Jurkat, Clone E6-1 (cell line): ENCODE measurements around the gene GAS7.

Experiments
- DNase-seq: peaks from one replicate; pipeline ENCODE4 v3.0.0-alpha.2; 2011; ENCODE audit warnings: low read depth, low spot score
- H3K4me3 ChIP-seq: 2 replicates; pipeline ENCODE4 v1.5.1; 2011; ENCODE audit warnings: mild to moderate bottlenecking, low read length, control low read depth, moderate library complexity

GAS7 gene

DNA sequence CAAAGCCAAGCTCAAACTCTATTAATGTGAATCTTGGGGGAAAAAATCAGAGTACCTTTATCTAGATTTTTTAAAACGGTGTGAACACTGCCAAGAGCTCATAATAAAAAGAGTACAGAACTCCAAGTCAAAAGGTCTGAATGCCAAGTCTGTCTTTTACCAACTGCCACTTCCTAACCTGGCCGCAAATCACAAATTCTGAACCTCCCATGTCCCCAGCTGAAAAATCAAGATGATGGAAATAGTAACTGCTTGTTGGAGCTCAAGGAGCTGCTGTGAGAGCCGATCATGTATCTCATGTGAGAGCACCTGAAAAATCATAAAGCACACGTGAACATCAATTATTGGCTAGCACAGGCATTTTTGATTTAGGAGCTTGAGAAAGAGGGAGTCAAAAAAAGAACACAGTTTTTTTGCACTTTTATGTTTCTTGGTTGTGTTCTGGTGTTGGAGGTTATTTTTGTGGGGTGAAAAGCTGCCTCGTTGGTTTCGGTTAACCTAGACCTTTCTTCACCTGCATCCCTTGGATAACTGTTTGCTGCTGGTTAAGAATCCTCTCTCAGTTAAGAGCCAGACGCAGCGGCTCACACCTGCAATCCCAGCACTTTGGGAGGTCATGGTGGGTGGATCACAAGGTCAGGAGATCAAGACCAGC is 50.5 kb downstream of the GAS7 start:
- peak; percentile 85 for DNase-seq
- H3K4me3 ChIP-seq = peak overlapping the region; percentile 31

DNA sequence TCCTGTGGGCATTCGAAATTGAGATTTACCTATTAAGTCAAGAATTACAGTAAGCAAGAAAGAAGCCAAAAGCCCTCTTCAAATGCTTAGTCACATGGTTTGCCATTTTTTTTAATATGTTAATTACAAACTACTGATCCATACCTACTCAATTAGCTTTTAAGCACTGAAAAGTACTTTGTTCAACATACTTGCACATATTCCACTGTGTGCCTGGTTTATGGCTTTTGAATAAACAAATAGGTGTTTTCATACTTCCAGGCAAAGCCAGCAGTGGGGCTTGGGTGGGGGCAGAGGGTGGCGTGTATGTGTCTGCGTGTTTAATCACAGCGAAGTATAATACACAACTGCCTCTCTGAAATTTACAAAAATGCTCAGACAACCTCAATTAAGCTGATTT is 51.4 kb downstream of the GAS7 start:
- H3K4me3 ChIP-seq = peak overlapping the region; percentile 31; the same call in 1 of the 2 replicates

DNA sequence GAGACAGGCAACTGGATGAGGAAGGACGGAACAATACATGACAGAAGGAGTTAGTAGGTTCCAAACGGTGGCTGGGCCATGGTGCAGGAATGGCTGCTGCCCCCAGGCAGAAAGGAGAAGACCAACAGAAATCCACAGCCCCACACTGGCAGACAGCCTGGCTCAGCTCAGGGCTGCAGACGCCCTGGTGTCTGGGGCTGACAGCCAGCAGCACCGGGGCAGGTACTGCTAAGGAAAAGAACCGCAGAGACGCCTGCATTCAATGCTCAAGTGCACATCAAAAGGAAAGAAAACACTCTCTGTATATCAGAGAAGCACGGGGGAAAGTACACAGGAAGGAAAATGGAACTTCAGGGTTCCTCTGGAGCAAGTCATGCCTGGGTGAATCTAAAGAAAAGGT is 53.4 kb downstream of the GAS7 start:
- DNase-seq = peak; percentile 88
- H3K4me3 ChIP-seq = peak overlapping the region; percentile 23

More for the DNA sequence above, 51.4 kb downstream of the GAS7 start:
- DNase-seq = no peak

DNA sequence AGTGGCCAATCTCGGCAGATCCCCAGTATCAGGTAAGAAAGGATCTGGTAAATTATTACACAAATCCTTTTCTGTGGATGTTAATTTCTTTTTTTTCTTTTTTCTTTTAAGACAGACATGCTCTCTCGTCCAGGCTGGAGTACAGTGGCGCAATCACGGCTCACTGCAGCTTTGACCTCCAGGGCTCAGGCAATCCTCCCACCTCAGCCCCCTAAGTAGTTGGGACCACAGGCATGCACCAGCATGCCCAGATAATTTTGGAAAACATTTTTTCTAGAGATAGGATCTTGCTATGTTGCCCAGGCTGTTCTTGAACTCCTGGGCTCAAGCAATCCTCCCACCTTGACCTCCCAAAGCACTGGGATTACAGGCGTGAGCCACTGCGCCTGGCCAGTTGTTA is 54.0 kb downstream of the GAS7 start:
- no peak overlapping the region for H3K4me3 ChIP-seq
- no peak for DNase-seq

DNA sequence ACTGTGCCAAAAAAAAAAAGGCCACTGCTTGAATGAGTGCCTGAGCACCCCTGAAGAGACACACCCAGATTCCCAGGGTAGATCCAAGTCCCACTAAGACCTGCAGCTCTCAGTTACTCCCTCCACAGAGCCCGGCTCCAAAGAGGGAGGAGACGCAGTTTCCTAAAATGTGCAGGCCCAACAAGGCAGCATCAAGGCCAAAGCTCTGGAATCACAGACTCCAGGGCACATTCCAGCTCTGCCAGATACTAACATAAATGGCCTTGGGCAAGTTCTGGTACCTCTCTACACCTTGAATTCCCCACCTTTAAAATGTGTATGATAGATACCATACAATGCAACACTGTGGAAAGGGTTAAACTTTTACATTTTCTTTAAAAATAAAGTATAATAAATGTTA is 57.0 kb downstream of the GAS7 start:
- DNase-seq = no peak
- H3K4me3 ChIP-seq = no peak overlapping the region

DNA sequence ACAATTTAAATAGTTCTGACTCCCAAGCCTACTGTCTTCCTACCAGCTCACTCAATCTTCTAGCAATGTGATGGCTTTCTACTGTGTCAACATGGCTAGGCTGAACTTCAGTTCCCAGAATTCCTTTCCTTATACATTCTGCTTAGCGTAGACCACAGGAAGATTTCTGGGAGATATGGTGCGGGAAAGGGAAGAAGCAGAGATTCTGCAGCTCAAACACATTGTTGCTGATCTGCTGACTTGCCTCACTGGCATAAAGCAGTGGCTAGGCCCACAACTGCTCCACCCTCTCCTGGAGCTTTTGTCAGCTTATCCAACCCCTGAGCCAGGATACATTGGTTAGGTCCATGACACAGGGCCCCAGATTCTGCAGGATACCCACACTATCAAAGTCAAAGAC is 58.8 kb downstream of the GAS7 start:
- no peak for DNase-seq
- no peak overlapping the region for H3K4me3 ChIP-seq

DNA sequence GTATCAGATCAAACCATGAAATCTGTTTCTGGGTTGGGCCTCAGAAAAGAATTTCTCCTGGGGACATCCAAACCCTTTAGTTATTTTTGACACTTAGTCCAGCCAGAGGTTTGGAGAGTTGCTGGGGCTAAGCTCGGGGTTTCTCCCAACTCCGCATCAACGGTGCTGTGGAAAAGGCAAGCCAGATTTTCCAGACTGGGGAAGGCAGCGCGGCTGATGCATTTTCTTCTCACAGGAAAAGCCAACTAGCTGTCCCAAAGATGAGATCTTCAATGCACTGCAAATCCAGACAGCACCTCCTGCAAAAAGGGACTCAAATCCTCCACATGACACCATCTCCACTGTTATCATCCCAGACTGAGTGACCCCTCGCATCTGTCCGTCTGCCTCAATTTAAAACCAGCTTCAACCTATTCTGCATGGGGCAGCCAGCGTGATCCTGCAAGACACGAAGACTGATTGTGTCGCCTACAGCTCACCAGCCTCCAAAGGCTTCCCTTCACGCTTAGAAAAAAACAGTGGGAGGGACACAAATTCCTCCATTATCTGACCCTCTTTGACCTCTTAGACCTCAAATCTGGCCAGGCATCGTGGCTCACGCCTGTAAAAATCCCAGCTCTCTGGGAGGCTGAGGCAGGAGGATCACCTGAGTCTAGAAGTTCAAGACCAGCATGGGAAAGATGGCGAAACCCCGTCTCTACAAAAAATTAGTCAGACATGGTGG is 62.0 kb downstream of the GAS7 start:
- DNase-seq = no peak
- no peak overlapping the region; the same call in 1 of the 2 replicates for H3K4me3 ChIP-seq

DNA sequence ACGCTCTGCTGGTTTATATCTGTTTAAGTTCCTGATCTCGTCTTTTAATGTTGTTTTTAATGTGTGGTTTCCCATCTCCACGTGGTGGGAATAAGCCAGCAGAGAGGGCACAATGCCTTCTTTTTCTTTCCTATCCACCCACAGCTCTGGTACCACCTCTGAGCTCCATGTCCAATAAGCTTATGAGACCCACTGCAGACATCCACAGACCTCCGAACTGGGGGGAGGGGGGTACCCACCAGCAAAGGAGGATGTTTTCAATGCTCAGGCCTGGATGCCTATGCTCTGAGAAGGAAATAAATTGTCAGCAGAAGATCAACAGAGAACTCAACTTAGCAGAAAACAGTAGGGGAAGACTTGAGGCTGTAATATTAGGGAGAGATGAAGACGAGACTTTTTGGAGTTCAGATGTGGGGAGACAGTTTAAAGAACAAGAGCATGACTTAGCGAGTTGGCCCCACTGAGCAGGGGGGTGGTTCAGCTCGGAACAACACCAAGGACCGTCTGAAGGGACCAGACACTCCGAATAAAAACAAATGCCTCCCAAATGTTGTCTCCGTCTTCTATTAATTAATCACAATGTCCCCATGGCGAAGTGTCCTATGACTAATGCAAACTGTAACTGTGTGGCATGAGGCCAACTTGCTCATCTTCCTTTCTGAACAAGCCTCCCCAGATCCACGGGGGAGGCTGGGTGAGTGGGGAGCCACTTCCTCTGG is 62.7 kb downstream of the GAS7 start:
- DNase-seq = peak; percentile 74
- H3K4me3 ChIP-seq = no peak overlapping the region; the same call in 1 of the 2 replicates

DNA sequence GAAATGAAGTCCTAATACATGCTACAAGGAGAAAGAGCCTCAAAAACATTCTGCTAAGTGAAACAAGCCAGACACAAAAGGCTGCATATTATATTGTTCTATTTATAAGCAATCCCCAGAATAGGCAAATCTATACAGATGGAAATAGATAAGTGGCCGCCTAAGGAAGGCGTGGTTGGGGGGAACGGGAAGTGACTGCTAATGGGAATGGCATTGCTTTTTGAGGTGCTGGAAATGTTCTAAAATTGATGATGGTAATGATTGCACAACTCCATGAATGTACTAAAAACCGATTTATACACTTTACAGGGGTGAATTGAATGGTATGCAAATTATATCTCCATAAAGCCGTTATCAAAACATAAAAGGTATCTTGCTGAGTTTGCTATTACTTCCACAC is 67.7 kb downstream of the GAS7 start:
- no peak for DNase-seq
- no peak overlapping the region for H3K4me3 ChIP-seq

DNA sequence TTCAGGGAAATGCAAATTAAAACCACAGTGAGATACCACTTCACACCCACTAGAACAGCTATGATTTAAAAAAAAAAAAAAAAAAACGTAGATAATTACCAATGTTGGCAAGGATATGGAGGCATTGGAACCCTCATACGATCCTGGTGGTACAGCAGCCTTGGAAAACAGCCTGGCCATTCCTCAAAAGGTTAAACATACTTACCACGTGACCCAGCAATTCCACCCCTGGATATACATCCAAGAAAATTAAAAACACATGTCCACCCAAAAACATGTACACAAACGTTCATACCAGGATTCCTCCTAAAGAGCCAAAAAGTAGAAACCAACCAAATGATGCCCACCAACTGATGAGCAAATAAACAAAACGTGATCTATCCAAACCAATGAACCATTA is 68.1 kb downstream of the GAS7 start:
- DNase-seq = no peak
- H3K4me3 ChIP-seq = no peak overlapping the region

DNA sequence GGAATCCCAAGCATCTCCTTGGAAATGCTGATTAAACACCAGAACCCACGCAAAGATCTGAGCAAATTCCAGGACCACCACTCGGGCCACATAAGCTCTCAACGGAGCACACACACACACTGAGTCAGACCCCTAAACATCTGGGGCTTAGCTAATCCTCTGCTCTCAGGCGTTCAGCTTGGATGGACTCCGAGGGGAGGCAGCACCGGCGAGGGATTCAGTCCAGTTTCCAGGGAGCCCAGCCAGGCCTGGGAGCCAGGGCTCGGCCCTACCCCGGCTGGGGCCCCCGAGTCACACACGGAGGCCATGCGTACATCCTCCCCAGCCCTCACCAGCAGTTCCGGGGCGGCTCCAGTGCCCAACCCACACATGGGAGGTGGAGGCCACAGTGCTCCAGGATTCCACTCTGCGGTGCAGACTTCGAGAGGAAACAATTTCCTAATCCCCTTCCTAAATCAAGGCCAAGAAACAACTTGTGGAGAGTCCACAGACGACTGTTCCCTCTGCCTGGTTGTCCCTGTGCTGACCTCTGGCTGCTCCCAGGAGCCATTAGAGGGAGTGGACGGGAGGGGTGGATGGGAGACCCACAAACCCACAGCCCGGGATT is 70.5 kb downstream of the GAS7 start:
- DNase-seq = peak; percentile 62
- peak overlapping the region; percentile 58 for H3K4me3 ChIP-seq

DNA sequence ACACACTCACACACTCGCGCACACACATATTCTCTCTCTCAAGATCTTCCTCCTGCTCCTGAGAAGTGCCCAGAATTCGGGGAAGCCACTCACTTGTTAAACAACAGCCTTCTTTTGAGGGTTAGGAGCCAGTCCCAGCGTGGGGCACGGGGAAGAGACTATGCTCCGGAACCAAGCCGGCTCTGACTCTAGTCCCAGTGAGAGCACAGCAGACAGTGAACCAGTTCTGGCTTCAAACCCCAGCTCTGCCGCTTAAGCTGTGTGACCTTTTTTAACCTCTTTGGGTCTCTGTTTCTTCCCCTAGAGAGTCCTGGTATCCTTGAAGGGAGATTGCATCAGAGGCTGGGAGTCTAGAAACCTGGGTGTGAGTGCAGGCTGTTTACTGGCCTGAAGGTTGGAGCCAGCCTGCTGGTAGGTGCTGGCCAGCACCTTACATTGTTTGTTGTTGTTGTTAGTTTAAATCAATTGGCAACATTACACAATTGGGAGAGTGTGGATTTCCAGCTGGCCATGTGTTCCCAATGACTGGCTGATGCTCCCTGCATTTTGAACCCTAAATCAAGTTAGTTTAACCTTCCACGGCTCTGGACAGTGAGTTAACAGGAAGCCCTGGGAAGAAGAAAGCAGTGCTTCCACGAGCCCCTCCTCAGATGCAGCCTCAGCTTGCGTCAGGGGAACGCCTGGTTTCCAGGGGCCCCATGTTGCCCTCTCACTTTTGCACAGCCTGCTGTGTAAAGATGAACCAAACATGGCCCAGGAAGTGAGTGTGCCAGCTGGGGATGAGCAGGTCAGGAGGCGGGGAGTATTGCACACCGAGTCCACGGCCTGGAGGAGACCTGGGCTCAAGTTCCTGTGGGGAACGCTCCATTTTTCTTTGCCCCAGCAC is 71.5 kb downstream of the GAS7 start:
- DNase-seq = peak; percentile 76
- H3K4me3 ChIP-seq = peak overlapping the region; percentile 58

DNA sequence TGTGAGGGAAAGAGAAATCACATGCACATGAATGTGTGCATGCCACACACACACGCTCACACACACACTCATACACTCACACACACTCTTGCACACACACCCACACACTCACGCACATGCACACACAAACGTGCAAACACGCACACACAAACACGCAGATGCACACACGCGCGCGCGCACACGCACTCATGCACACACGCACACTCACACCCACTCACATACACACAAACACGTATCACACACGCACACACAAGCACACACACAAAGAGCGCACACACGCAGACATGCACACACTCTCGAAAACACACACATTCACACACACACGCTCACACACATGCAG is 72.2 kb downstream of the GAS7 start:
- no peak overlapping the region for H3K4me3 ChIP-seq
- DNase-seq = no peak

DNA sequence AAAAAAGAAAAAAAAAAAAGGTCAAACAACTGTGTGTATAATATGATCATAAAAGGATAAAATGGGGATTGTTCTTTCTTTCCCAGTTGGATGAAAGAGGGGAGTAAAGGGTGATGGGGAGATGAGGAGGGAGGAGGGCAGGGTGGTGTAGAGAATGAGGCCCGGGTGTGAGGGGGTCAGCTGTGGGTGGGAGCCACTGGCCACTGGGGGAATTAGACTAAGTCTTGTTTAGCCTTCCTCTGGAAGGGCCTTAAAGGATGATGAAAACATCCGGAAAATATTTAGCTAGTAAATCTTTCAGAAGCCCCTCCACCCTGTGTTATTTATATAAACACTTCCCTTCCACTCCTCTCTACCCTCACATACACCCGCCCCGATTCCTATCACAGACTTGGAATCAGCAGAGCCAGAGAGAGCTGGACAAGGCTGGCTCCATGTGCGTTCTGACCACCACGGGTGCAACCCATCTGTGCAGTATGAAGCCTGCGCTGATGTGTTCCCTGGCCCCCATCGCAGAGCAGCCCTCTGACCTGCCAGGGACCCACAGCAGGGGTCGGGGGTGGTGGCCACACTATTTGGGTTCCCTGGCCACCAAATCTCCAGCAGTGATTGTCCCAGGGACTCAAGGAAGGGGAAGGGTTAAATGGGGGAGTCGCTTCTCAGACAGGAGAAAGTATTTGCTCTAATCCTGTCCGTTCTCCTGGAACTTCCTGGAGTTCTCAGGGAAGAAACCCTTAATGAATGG is 72.7 kb downstream of the GAS7 start:
- no peak for DNase-seq
- no peak overlapping the region for H3K4me3 ChIP-seq

DNA sequence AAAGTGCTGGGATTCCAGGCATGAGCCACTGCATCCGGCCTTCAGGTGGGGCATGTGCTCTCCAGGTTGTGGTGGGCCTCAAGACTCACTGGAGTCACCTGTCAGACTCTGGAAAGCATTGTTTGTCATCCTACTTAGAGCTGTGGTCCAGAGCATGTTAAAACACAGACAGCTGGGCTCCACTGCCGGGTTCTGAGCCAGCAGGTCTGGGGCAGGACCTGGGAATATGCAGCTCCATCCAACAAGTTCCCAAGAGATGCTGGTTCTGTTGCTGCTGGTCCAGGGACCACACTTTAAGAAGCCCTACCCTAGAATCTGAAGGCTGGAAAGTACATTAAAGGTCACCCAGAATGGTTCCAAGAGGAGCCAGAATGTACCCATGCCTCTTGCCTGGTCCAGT is 75.3 kb downstream of the GAS7 start:
- no peak overlapping the region for H3K4me3 ChIP-seq
- no peak for DNase-seq

DNA sequence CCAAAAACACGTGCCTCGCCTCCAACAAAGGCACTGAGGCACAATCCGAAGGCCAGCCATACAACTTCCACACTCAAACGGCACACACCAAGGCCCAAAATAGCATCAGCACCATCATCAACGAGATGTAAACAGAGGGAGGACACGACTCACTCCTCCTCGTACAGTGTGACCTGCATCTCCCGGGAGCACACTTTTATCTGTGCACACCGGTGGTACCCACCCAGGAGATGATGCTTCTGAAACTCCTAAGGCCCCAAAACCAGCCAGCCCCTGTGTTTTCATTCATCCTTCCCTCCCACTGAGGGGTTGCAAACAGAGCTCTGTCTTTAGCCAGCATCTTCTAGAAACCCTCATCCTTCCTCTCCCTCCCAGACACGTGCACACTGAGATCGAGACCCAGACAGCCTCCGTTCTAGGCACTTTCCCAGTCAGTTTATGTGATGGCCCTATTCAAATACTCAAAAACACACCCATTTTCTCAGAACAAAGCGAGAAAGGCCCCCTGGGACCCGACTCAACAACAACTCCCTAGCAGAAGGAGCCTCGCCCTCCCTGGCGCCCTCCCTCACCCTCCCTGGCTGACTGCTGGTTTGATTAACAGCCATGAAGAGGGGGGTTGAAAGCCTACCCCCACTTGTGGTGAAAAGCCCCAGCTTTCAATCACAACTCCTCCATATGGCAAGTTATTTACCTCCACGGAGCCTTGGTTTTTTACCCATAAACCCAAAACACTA is 76.3 kb downstream of the GAS7 start:
- peak; percentile 91 for DNase-seq
- no peak overlapping the region for H3K4me3 ChIP-seq

DNA sequence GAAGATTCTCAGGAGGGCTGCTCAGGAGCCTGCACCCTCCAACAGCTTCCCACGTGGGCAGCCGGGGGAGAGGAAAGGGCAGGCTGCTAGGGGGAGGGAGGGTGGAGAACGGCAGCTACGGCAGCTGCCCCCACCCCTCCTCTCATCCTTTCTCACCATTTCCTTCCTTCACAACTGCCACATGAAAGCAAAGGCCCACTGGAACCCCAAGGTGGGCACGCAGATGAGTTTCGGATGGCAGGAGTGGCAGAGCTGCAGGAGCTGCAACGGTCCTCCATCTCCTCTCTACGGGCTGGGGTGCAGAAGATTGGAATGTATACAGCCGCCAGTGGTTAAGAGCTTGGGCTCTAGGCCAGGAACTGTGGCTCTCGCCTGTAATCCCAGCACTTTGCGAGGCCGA is 77.7 kb downstream of the GAS7 start:
- peak; percentile 97 for DNase-seq
- H3K4me3 ChIP-seq = peak overlapping the region; percentile 32

DNA sequence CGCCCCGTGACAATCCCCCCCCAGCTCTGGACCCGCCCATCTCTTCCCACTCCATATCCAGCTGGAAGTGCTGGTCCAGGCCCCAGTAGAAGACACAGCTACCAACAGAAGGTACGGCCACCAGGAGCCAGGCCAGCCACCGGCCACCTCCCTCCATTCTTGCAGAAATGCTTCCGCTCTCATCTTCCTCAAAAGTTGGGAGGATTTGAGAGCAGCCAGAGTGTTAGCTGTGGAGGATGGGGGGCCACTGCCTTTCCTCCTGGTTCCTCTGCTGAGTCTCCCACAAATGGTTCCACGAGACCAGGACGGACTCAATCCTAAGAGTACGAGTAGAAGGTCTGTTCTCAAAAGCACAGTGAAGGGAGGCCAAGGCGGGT is 78.3 kb downstream of the GAS7 start:
- H3K4me3 ChIP-seq = peak overlapping the region; percentile 32
- no peak for DNase-seq
